SIG-M5 treated with dmso at 0.1 percent for 504 hours (cell line): Measurements from ENCODE around the gene ISOC2.
A peak's percentile ranks its signal among the peaks of the same experiment; 100 is the strongest.

Source experiments
- DNase-seq: peaks from one replicate; lab custom pipeline; 2025; ENCODE audit not compliant: unreplicated experiment; lab: John Stamatoyannopoulos, UW

The ISOC2 gene

GRCh38 chr19:55479451-55480230, 18.2 kb upstream of the ISOC2 start:
- DNase-seq = no peak

- no peak for DNase-seq
These were observed 17.6 kb upstream of the ISOC2 start for GRCh38 chr19:55479045-55479444.

- DNase-seq = no peak
These were observed 16.9 kb upstream of the ISOC2 start for GRCh38 chr19:55478364-55478763.

- no peak for DNase-seq
These were observed 16.5 kb upstream of the ISOC2 start for GRCh38 chr19:55477905-55478304.

- DNase-seq = peak; percentile 95
These were observed 14.8 kb upstream of the ISOC2 start, which contains the start of gene ZNF628 for GRCh38 chr19:55476100-55476775. Gene ZNF628, plus strand, starts transcription at chr19:55476617. Its CDS starts 3,294 bp downstream, at chr19:55479911.

- no peak for DNase-seq
These were observed 13.1 kb upstream of the ISOC2 start for GRCh38 chr19:55474269-55475265.

GRCh38 chr19:55473225-55474012, 12.0 kb upstream of the ISOC2 start:
- no peak for DNase-seq

GRCh38 chr19:55472463-55472862, 11.0 kb upstream of the ISOC2 start:
- no peak for DNase-seq

GRCh38 chr19:55471266-55471665, 9.8 kb upstream of the ISOC2 start:
- no peak for DNase-seq

GRCh38 chr19:55468054-55468393, 6.6 kb upstream of the ISOC2 start:
- no peak for DNase-seq

- no peak for DNase-seq
These were observed 6.0 kb upstream of the ISOC2 start for GRCh38 chr19:55467236-55468053.

GRCh38 chr19:55466241-55466614, 4.8 kb upstream of the ISOC2 start:
- DNase-seq = no peak

- no peak for DNase-seq
These were observed 4.2 kb upstream of the ISOC2 start for GRCh38 chr19:55465460-55466240.

- no peak for DNase-seq
These were observed 3.2 kb upstream of the ISOC2 start, which contains the start of gene C19orf85 for GRCh38 chr19:55464662-55465054. Gene C19orf85, minus strand, starts transcription at chr19:55464751. Its CDS starts 197 bp downstream, at chr19:55464554.

- no peak for DNase-seq
These were observed 2.7 kb upstream of the ISOC2 start for GRCh38 chr19:55464039-55464661.

GRCh38 chr19:55463583-55464031, 2.2 kb upstream of the ISOC2 start:
- DNase-seq = no peak

GRCh38 chr19:55462722-55463121, 1.3 kb upstream of the ISOC2 start:
- DNase-seq = no peak

GRCh38 chr19:55461974-55462626, 658 bp upstream of the ISOC2 start:
- no peak for DNase-seq
